ENCODE data around the gene FIGN.

Gene FIGN

DNA sequence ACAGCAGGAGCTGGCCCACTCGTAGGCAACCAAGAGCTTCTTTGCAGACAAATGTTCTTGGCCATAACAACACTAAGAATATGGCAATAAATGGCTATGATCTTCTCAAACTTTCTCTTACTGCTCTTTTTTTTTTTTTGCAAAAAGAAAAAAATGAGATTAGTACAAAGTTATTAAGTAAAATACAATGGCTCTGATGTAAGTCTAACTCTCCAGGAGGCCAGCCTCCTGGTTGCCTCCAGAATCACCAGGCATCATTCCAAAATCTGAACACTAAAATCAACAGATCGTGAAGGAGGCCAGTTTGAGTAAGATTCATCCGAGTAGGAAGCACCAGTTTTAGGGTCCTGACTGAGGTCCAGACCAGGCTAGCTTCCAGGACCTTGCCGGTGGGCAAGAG is 20.8 kb upstream of the FIGN start:
- DNase-seq (ENCODE audit: low read depth): no peak
- TF ChIP-seq, protein P1, sequence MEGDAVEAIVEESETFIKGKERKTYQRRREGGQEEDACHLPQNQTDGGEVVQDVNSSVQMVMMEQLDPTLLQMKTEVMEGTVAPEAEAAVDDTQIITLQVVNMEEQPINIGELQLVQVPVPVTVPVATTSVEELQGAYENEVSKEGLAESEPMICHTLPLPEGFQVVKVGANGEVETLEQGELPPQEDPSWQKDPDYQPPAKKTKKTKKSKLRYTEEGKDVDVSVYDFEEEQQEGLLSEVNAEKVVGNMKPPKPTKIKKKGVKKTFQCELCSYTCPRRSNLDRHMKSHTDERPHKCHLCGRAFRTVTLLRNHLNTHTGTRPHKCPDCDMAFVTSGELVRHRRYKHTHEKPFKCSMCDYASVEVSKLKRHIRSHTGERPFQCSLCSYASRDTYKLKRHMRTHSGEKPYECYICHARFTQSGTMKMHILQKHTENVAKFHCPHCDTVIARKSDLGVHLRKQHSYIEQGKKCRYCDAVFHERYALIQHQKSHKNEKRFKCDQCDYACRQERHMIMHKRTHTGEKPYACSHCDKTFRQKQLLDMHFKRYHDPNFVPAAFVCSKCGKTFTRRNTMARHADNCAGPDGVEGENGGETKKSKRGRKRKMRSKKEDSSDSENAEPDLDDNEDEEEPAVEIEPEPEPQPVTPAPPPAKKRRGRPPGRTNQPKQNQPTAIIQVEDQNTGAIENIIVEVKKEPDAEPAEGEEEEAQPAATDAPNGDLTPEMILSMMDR (conservative IDR thresholded peaks at IDR 0.05; ENCODE audit: low read depth, low read length): no peak
- no peak overlapping the region for H3K4me3 ChIP-seq (ENCODE audit: low read length)

DNA sequence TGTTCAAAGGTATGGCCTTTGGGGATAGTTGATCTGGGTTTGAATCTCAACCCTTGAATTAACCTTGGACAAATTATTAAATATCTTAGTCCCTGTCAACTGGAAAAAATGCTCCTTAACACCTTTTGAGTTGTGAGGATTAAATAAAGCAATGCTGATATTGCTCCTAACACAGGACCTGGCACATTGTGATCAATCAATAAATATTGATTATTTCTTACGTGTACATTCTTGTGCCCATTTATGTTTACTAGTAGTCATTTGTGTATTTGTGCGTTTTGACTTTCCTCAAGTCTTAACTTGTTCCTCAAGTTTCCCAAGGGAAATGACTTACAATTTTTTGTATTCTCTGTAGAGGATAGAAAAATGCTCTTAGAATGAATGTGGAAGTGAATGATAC is 19.6 kb upstream of the FIGN start:
- no peak overlapping the region for H3K4me3 ChIP-seq (ENCODE audit: low read length)
- TF ChIP-seq, protein P1 (conservative IDR thresholded peaks at IDR 0.05; ENCODE audit: low read depth, low read length): no peak
- DNase-seq (ENCODE audit: low read depth): no peak

DNA sequence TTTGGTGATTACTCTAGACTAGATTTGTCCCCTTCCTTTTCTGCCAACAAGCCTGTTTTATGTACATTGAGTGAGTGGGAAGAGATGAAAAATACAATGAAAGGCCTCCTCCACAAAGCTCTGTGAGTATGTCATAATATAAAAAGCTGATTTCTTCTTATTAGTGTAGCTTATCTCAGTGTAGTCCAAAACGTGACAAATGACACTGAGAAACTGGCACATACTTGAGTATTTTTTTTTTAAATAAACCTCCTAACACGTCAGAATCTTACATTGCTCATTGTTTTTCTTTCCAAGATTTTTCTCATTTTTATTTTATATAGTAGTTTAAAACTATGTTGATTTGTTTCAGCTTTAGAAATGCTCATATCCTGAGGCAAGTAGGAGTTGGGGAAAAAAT is 17.9 kb upstream of the FIGN start:
- TF ChIP-seq, protein P1 (conservative IDR thresholded peaks at IDR 0.05; ENCODE audit: low read depth, low read length): no peak
- no peak overlapping the region for H3K4me3 ChIP-seq (ENCODE audit: low read length)
- DNase-seq (ENCODE audit: low read depth): no peak

DNA sequence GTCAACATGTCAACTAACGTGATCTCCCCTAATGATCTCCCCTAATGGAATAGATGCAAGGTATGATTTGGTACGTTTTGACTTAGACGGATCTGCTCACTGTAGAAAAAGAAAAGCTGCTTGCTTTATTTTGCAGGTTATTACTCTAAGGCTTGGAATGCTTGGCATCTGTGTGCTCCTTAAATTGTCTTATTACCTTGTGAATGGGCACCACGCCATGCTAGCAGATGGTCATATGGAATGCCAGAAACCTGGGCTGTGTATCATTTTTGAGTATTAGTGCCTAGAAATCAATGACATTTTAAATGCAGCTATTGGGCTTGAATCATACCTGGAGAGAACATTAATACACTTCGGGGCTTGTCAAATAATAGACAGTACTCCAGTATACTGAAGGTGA is 16.5 kb upstream of the FIGN start:
- DNase-seq (ENCODE audit: low read depth): no peak
- TF ChIP-seq, protein P1 (conservative IDR thresholded peaks at IDR 0.05; ENCODE audit: low read depth, low read length): no peak

DNA sequence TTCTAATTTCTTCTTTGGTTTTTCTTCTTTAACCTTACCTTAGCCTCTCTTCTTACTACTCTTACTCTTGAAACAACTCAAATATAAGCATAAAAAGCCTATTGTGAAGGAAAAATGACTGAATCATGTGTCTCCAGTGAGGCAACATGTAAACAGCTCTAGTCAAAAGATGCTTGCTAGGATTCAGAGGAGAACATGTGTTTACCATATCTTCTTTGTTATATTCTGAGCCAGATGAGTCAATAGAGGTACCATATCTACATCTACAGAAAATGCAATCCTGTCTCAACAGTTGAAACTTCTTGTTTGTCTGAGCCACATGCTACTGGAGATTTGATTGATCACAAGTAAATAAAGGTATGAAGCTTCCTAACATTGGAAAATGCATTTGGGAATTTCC is 15.9 kb upstream of the FIGN start:
- no peak overlapping the region for H3K4me3 ChIP-seq (ENCODE audit: low read length)
- TF ChIP-seq, protein P1 (conservative IDR thresholded peaks at IDR 0.05; ENCODE audit: low read depth, low read length): no peak
- no peak for DNase-seq (ENCODE audit: low read depth)

More for the DNA sequence above, 16.5 kb upstream of the FIGN start:
- H3K4me3 ChIP-seq (ENCODE audit: low read length): no peak overlapping the region

DNA sequence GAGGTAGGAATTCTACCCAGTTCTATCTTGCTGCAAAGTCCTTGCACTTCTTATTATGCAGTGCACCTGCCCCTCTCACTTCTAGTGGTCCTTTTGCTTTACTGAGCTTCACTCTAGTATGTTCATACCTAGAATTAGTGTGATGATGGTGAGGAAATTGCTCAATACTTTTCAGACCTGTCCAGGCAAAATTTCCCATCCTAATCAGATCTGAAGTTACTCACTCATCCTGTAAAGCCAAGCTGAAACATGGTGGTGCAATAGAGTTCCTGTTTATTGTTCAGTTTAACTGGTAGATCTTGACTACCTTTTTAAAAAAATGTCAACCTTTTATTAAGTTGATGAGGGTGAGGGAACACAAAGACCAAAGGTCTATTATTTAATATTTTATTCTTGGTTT is 12.6 kb upstream of the FIGN start:
- no peak for DNase-seq (ENCODE audit: low read depth)
- H3K4me3 ChIP-seq (ENCODE audit: low read length): no peak overlapping the region
- TF ChIP-seq, protein P1 (conservative IDR thresholded peaks at IDR 0.05; ENCODE audit: low read depth, low read length): no peak

DNA sequence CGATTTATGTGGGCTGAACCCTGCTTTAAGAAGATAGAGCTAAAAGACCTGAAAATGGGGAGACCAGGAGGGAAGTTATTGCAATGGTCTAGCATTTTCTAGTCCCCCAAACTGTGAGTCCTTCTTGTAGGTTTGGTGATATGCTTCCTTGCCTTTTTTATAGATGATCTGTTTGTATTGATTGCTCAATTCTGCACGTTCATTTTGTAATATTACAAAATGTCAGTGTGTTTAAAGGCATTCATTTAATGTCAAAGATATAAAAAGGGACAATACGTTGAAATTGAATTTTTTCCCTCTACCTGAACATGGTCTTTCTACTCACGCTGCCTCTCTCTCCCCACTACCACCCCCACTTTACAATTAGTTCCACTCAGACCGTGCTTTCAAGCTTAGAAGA is 5.6 kb upstream of the FIGN start:
- no peak for DNase-seq (ENCODE audit: low read depth)
- no peak overlapping the region for H3K4me3 ChIP-seq (ENCODE audit: low read length)
- TF ChIP-seq, protein P1 (conservative IDR thresholded peaks at IDR 0.05; ENCODE audit: low read depth, low read length): no peak

All from retinal pigment epithelial cell (primary cell).